GM21447 (cell line): ENCODE results near the gene CERS4.
"Not testable (repeated sequence)": the region's sequence is repeated elsewhere in the genome, so short reads cannot be mapped to it uniquely, and the experiment has no call there.

ENCODE experiments used
- ATAC-seq: cut with Tn5 transposase; IDR thresholded peaks from one replicate; pipeline ENCODE4 v1.9.1; 2021; ENCODE audit not compliant: unreplicated experiment

Gene CERS4

GRCh38 chr19:8261347-8261746, 52.2 kb downstream of the CERS4 start:
- ATAC-seq, result no peak

GRCh38 chr19:8261881-8262280, 52.7 kb downstream of the CERS4 start:
- ATAC-seq, result no peak

- ATAC-seq, result no peak
These were observed 53.3 kb downstream of the CERS4 start for GRCh38 chr19:8262431-8262830.

- ATAC-seq, result not testable (repeated sequence)
These were observed 55.1 kb downstream of the CERS4 start for GRCh38 chr19:8264248-8264647.

- no peak for ATAC-seq
These were observed 56.7 kb downstream of the CERS4 start for GRCh38 chr19:8265872-8266271.

- no peak for ATAC-seq
These were observed 60.6 kb downstream of the CERS4 start for GRCh38 chr19:8269724-8270123.

GRCh38 chr19:8276508-8276907, 67.3 kb downstream of the CERS4 start:
- not testable (repeated sequence) for ATAC-seq

- not testable (repeated sequence) for ATAC-seq
These were observed 82.2 kb downstream of the CERS4 start for GRCh38 chr19:8291337-8291736.

GRCh38 chr19:8302357-8302691, 93.2 kb downstream of the CERS4 start:
- no peak for ATAC-seq

- no peak for ATAC-seq
These were observed 93.6 kb downstream of the CERS4 start for GRCh38 chr19:8302734-8303133.

GRCh38 chr19:8304841-8305621, 95.9 kb downstream of the CERS4 start:
- no peak for ATAC-seq

GRCh38 chr19:8305798-8306197, 96.6 kb downstream of the CERS4 start:
- no peak for ATAC-seq

- no peak for ATAC-seq
These were observed 97.3 kb downstream of the CERS4 start for GRCh38 chr19:8306235-8307054.

- no peak for ATAC-seq
These were observed 98.3 kb downstream of the CERS4 start for GRCh38 chr19:8307400-8307964.

GRCh38 chr19:8307965-8308866, 99.0 kb downstream of the CERS4 start, which contains the start of gene CD320:
CD320 (minus strand) TSS chr19:8308358; CDS start chr19:8308290, 68 bp downstream.
- ATAC-seq, result peak; percentile 68

- ATAC-seq, result no peak
These were observed 99.7 kb downstream of the CERS4 start for GRCh38 chr19:8308891-8309291.

GRCh38 chr19:8310342-8311055, 101.3 kb downstream of the CERS4 start:
- no peak for ATAC-seq

GRCh38 chr19:8311461-8312260, 102.5 kb downstream of the CERS4 start:
- ATAC-seq, result no peak
